ENCODE results near the gene SLC2A8.

The SLC2A8 gene

DNA sequence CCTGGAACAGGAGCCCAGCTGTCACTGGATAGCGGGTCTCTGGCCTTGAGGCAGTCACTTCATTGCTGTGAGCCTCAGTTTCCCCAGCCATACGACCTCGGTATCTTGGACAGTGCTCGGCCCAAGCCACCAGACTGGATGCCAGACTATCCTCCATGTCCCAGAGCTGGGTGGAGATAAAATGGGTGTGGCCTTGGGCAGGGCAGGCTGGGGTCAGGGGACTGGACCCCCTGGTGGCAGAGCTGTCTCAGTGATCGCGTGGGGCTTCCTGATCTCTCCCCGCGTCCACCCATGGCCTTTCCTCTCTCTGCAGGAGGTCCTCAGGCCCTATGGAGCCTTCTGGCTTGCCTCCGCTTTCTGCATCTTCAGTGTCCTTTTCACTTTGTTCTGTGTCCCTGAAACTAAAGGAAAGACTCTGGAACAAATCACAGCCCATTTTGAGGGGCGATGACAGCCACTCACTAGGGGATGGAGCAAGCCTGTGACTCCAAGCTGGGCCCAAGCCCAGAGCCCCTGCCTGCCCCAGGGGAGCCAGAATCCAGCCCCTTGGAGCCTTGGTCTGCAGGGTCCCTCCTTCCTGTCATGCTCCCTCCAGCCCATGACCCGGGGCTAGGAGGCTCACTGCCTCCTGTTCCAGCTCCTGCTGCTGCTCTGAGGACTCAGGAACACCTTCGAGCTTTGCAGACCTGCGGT lies 10.0 kb downstream of the SLC2A8 start:
- Histone ChIP-seq H3K27me3 (no peaks in the 10 kb centered on the region), H3K36me3 (peaks cover 19% of the 10 kb centered on the region), H3K4me3 (ENCODE audit: low read depth, low read length) (peak overlapping the region; percentile 35), H3K9me3 (no peaks in the 10 kb centered on the region), H3K4me1 (peaks cover 17% of the 10 kb centered on the region)
- TF ChIP-seq, protein P1, sequence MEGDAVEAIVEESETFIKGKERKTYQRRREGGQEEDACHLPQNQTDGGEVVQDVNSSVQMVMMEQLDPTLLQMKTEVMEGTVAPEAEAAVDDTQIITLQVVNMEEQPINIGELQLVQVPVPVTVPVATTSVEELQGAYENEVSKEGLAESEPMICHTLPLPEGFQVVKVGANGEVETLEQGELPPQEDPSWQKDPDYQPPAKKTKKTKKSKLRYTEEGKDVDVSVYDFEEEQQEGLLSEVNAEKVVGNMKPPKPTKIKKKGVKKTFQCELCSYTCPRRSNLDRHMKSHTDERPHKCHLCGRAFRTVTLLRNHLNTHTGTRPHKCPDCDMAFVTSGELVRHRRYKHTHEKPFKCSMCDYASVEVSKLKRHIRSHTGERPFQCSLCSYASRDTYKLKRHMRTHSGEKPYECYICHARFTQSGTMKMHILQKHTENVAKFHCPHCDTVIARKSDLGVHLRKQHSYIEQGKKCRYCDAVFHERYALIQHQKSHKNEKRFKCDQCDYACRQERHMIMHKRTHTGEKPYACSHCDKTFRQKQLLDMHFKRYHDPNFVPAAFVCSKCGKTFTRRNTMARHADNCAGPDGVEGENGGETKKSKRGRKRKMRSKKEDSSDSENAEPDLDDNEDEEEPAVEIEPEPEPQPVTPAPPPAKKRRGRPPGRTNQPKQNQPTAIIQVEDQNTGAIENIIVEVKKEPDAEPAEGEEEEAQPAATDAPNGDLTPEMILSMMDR (IDR thresholded peaks at IDR 0.05; ENCODE audit: low read depth, low read length): peak; percentile 32
- DNase-seq: peak; percentile 81

DNA sequence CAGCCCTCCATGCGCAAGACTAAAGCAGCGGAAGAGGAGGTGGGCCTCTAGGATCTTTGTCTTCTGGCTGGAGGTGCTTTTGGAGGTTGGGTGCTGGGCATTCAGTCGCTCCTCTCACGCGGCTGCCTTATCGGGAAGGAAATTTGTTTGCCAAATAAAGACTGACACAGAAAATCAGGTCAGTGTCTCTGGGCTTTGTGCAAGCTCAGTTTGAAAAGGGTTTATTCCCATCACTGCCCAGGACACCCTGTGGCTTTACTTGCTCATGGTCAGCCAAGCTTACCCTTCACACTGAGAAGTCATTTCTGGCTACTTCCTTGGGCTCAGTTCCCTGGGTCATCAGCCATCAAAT lies 10.5 kb downstream of the SLC2A8 start:
- Histone ChIP-seq H3K4me1 (peaks cover 15% of the 10 kb centered on the region), H3K9me3 (no peaks in the 10 kb centered on the region), H3K36me3 (peaks cover 19% of the 10 kb centered on the region), H3K27me3 (no peaks in the 10 kb centered on the region), H3K4me3 (ENCODE audit: low read depth, low read length) (peak overlapping the region; percentile 35)
- TF ChIP-seq, protein P1 (IDR thresholded peaks at IDR 0.05; ENCODE audit: low read depth, low read length): no peak
- no peak for DNase-seq

DNA sequence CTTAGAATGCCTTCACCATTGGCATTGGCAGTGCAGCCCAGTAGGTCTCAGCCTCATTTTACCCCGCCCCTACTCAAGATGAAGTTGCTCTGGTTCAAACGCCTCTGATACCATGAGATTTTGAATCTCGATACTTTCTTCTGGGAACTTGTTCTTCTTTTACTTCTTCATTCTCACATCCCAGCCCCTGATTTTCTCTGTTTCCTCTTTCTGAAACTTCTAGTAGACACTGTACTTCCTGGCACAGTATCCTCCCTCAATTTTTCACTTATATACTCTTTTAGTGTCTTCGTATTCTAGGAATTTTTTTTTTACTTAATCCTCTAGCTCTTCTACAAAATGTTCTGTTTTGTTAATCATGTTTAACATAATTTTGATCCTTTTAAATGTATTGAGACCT lies 14.2 kb downstream of the SLC2A8 start:
- Histone ChIP-seq H3K27me3 (no peaks in the 10 kb centered on the region), H3K4me3 (ENCODE audit: low read depth, low read length) (no peak overlapping the region), H3K4me1 (peaks cover 25% of the 10 kb centered on the region), H3K9me3 (no peaks in the 10 kb centered on the region), H3K36me3 (no peaks in the 10 kb centered on the region; the same call in 1 of the 2 replicates)
- DNase-seq: no peak
- TF ChIP-seq, protein P1 (IDR thresholded peaks at IDR 0.05; ENCODE audit: low read depth, low read length): no peak

DNA sequence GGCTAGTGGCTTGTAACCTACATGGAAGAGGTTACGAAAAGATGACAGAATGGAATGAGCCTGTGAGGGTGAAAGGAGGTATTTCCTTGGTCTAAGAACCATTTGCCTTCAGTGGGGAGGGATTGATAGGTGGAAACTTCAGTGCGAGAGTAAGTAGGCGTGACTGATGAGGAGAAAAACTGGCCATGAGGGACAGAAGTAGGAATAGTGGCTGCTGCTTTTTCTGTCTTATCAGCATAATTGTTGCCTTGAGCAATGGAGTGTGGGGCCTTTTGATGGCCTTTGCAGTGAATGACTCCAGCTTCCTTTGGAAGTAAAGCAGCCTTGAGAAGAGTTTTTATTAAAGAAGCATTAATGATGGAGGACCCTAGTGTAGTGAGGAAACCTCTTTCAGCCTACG lies 18.2 kb downstream of the SLC2A8 start:
- Histone ChIP-seq H3K4me1 (peaks cover 21% of the 10 kb centered on the region), H3K4me3 (ENCODE audit: low read depth, low read length) (no peak overlapping the region), H3K27me3 (no peaks in the 10 kb centered on the region), H3K9me3 (no peaks in the 10 kb centered on the region; the same call in 1 of the 2 replicates), H3K36me3 (no peaks in the 10 kb centered on the region)
- TF ChIP-seq, protein P1 (IDR thresholded peaks at IDR 0.05; ENCODE audit: low read depth, low read length): no peak
- DNase-seq: no peak

DNA sequence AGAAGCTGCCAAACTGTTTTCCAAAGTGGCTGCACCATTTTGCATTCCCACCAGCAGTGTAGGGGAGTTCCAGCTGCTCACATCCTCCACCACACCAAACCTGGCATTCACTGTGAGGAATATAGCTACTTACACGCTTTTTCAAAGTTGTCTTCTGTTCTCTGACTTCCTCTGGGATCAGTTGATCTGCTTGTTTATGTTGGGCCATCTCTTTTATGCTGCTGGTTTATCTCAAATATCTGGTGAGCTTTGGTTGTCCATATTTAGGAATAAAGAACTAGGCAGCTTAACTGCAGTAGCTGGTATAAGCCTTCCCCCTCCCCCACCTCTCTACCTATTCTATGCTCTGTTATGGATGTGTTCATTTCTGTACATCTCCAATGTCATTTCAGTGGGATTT lies 18.7 kb downstream of the SLC2A8 start:
- H3K36me3 ChIP-seq: no peaks in the 10 kb centered on the region
- H3K4me1 ChIP-seq: peaks cover 21% of the 10 kb centered on the region
- no peak for DNase-seq
- no peaks in the 10 kb centered on the region; the same call in 1 of the 2 replicates for H3K9me3 ChIP-seq
- H3K4me3 ChIP-seq (ENCODE audit: low read depth, low read length): no peak overlapping the region
- H3K27me3 ChIP-seq: no peaks in the 10 kb centered on the region
- TF ChIP-seq, protein P1 (IDR thresholded peaks at IDR 0.05; ENCODE audit: low read depth, low read length): no peak
